ENCODE results near the gene EXOG. TPM values are rescaled to one million over a fixed set of nuclear protein-coding genes. Genes with fewer than 3 reads are reported as not detected.

The EXOG gene
- total RNA-seq, 4 donors from 2014 or later: 6.0 to 15.3 (median 10.8) TPM

GRCh38 chr3:38555149-38555840, 59.2 kb downstream of the EXOG start:
- DNase-seq: peak; percentile 1
- Histone ChIP-seq H3K27ac (no peak overlapping the region), H3K4me1 (no peaks in the 10 kb centered on the region), H3K36me3 (no peaks in the 10 kb centered on the region), H3K9me3 (no peaks in the 10 kb centered on the region), H3K27me3 (no peaks in the 10 kb centered on the region), H3K4me3 (no peak overlapping the region)
- 82% methylated on average over 6 of the region's 6 CpGs; no CpG with 5 or more reads in 1 of the 2 donors for WGBS, 2 donors (ENCODE audit: low coverage in 1 of 2)
- TF ChIP-seq EP300 (IDR thresholded peaks at IDR 0.05; ENCODE audit: low read depth): no peak
- TF ChIP-seq, protein P1, sequence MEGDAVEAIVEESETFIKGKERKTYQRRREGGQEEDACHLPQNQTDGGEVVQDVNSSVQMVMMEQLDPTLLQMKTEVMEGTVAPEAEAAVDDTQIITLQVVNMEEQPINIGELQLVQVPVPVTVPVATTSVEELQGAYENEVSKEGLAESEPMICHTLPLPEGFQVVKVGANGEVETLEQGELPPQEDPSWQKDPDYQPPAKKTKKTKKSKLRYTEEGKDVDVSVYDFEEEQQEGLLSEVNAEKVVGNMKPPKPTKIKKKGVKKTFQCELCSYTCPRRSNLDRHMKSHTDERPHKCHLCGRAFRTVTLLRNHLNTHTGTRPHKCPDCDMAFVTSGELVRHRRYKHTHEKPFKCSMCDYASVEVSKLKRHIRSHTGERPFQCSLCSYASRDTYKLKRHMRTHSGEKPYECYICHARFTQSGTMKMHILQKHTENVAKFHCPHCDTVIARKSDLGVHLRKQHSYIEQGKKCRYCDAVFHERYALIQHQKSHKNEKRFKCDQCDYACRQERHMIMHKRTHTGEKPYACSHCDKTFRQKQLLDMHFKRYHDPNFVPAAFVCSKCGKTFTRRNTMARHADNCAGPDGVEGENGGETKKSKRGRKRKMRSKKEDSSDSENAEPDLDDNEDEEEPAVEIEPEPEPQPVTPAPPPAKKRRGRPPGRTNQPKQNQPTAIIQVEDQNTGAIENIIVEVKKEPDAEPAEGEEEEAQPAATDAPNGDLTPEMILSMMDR (IDR thresholded peaks at IDR 0.05): no peak
- TF ChIP-seq POLR2AphosphoS5 (IDR thresholded peaks at IDR 0.05): no peak
- no peak for TF ChIP-seq POLR2A (IDR thresholded peaks at IDR 0.05)
- in situ Hi-C loops (cut with MboI; ENCODE audit: low pct_ligation_motif_present in 1 of 4, low pct_unique_long_range_greater_than_20kb in 1 of 4, low sequenced_read_pairs in 3 of 4): no loop called here
- intact Hi-C loops (cut with DNase I; ENCODE audit: low total_unique reads): no loop called here

GRCh38 chr3:38555926-38556325, 59.8 kb downstream of the EXOG start:
- H3K4me3 ChIP-seq: no peak overlapping the region
- H3K27me3 ChIP-seq: no peaks in the 10 kb centered on the region
- H3K36me3 ChIP-seq: no peaks in the 10 kb centered on the region
- H3K4me1 ChIP-seq: no peaks in the 10 kb centered on the region
- in situ Hi-C loops (cut with MboI; ENCODE audit: low pct_ligation_motif_present in 1 of 4, low pct_unique_long_range_greater_than_20kb in 1 of 4, low sequenced_read_pairs in 3 of 4): no loop called here
- TF ChIP-seq EP300 (IDR thresholded peaks at IDR 0.05; ENCODE audit: low read depth) (no peak), POLR2A (IDR thresholded peaks at IDR 0.05) (no peak), POLR2AphosphoS5 (IDR thresholded peaks at IDR 0.05) (no peak)
- TF ChIP-seq, protein P1 (IDR thresholded peaks at IDR 0.05): no peak
- H3K9me3 ChIP-seq: no peaks in the 10 kb centered on the region
- H3K27ac ChIP-seq: no peak overlapping the region
- peak; percentile 3 for DNase-seq
- WGBS, 2 donors (ENCODE audit: low coverage in 1 of 2): 86 to 91% methylated on average over 1 to 2 of the region's 2 CpGs
- intact Hi-C loops (cut with DNase I; ENCODE audit: low total_unique reads): no loop called here

DNA sequence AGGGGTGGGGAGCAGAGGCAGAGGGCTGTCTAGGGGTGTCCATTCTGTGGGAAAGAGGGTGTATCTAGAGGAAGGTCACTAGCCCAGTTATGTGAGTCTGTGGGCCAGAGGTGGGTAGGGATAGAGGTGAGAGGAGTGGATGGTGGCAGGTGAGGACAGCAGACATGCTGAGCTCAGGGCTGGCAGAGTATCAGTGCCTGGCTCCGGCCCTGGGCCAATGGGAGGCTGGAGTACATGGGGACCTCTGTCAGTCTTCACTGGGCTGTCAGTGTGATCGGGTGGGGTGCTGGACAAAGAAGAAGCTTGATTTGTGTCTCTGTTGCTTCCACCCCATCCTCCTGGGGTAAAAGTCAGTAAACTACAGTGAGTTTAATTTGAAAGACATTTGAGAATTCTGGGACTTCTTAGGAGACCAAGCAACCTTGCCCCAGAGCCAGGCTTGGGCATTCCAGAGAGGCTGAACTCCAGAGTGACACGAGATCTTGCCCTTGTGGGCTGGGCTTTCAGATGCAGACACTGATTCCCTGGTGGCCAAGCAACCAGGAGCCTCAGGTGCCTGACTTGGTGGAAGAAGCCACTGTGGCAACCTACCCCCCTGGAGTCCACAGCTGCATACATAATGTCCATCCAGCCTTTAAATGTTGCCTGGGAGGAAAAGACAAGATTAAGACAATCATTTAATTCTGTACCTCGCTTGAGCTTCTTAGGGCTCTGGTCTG, 60.7 kb downstream of the EXOG start:
- Histone ChIP-seq H3K36me3 (no peaks in the 10 kb centered on the region), H3K4me1 (no peaks in the 10 kb centered on the region), H3K27ac (no peak overlapping the region), H3K9me3 (no peaks in the 10 kb centered on the region), H3K4me3 (no peak overlapping the region), H3K27me3 (no peaks in the 10 kb centered on the region)
- 57% methylated on average over 4 of the region's 4 CpGs; no CpG with 5 or more reads in 1 of the 2 donors for WGBS, 2 donors (ENCODE audit: low coverage in 1 of 2)
- in situ Hi-C loops (cut with MboI; ENCODE audit: low pct_ligation_motif_present in 1 of 4, low pct_unique_long_range_greater_than_20kb in 1 of 4, low sequenced_read_pairs in 3 of 4) (no loop called here), intact Hi-C loops (cut with DNase I; ENCODE audit: low total_unique reads) (no loop called here)
- DNase-seq: peak; percentile 1
- TF ChIP-seq, protein P1 (IDR thresholded peaks at IDR 0.05): no peak
- TF ChIP-seq POLR2AphosphoS5 (IDR thresholded peaks at IDR 0.05) (no peak), EP300 (IDR thresholded peaks at IDR 0.05; ENCODE audit: low read depth) (no peak), POLR2A (IDR thresholded peaks at IDR 0.05) (no peak)

GRCh38 chr3:38558864-38559263, 62.7 kb downstream of the EXOG start:
- no peak for DNase-seq
- Histone ChIP-seq H3K4me3 (no peak overlapping the region), H3K27me3 (no peaks in the 10 kb centered on the region), H3K9me3 (no peaks in the 10 kb centered on the region), H3K27ac (no peak overlapping the region), H3K4me1 (no peaks in the 10 kb centered on the region), H3K36me3 (no peaks in the 10 kb centered on the region)
- in situ Hi-C loops (cut with MboI; ENCODE audit: low pct_ligation_motif_present in 1 of 4, low pct_unique_long_range_greater_than_20kb in 1 of 4, low sequenced_read_pairs in 3 of 4): no loop called here
- no peak for TF ChIP-seq POLR2A (IDR thresholded peaks at IDR 0.05)
- no peak for TF ChIP-seq POLR2AphosphoS5 (IDR thresholded peaks at IDR 0.05)
- no peak for TF ChIP-seq EP300 (IDR thresholded peaks at IDR 0.05; ENCODE audit: low read depth)
- TF ChIP-seq, protein P1 (IDR thresholded peaks at IDR 0.05): no peak
- intact Hi-C loops (cut with DNase I; ENCODE audit: low total_unique reads): no loop called here
- 46% methylated on average over 1 of the region's 1 CpG; no CpG with 5 or more reads in 1 of the 2 donors for WGBS, 2 donors (ENCODE audit: low coverage in 1 of 2)
